HCT116 (cell line): ENCODE data around the gene FBXO34. TPM values are rescaled to one million over a fixed set of nuclear protein-coding genes. Genes with fewer than 3 reads are reported as not detected.
"Not testable (repeated sequence)": the region's sequence is repeated elsewhere in the genome, so short reads cannot be mapped to it uniquely, and the experiment has no call there.

Source experiments
- ATAC-seq: fragments of 200-7000 bp; cut with Tn5 transposase; 2 replicates; pipeline ENCODE4 v1.9.1; 2020; ENCODE audit warnings: mild to moderate bottlenecking, moderate library complexity
- BruUV-seq: library from RNA; stranded (reverse); fragments of 400-500 nt; replicated peaks from 2 replicates; lab custom pipeline; 2021; lab: Mats Ljungman, UMichigan
- CTCF ChIA-PET: fragments of 300-600 bp; sonication (Branson Sonifier 250); formaldehyde crosslinking; loops from one replicate; lab custom pipeline; 2021; ENCODE audit warnings: antibody characterized with exemption; lab: Charles Lee
- POLR2A ChIA-PET: fragments of 300-600, 350-600 bp; sonication (Branson Sonifier 250); formaldehyde crosslinking; loops from one replicate; lab custom pipeline; 2021; ENCODE audit warnings: antibody characterized with exemption; lab: Charles Lee
- RAD21 ChIA-PET, 2 experiments: fragments of 300-600 bp; sonication (Branson Sonifier 250); formaldehyde crosslinking; loops; one replicate each; lab custom pipeline; 2023; ENCODE audit warnings: low total read pairs in 2 of 2; ENCODE audit not compliant: uncharacterized antibody in 2 of 2, unreplicated experiment in 2 of 2, low non-redundant PET in 1 of 2; lab: Charles Lee
- DNase-seq: peaks from one replicate; pipeline ENCODE4 v3.0.0-alpha.2; 2010; ENCODE audit warnings: low read depth, low spot score
- H2AFZ ChIP-seq: fragments of 200-600 bp; shearing (Covaris generic), sonication (generic); 2 replicates; pipeline ENCODE4 v1.6.1; 2017; ENCODE audit warnings: low read depth, mixed run types, mixed read lengths, antibody characterized with exemption, low read length; ENCODE audit not compliant: poor library complexity, severe bottlenecking
- H3K27ac ChIP-seq: 2 replicates; pipeline ENCODE4 v1.5.1; 2012; ENCODE audit warnings: low read depth, low read length
- H3K27me3 ChIP-seq: fragments of 200-600 bp; sonication (generic); 2 replicates; pipeline ENCODE4 v1.6.1; 2016; ENCODE audit warnings: mixed run types, low read length, mixed read lengths; ENCODE audit not compliant: insufficient read depth
- H3K36me3 ChIP-seq, 2 experiments: fragments of 200-500 bp in 1 of 2; fragments of 200-600 bp in 1 of 2; sonication (Bioruptor generic) in 1 of 2; sonication (generic) in 1 of 2; 2 replicates each; pipeline versions ENCODE4 v1.5.1 to v1.6.1; 2014 to 2016; ENCODE audit warnings: low read length in 2 of 2, inconsistent platforms in 1 of 2, mixed read lengths in 1 of 2, mixed run types in 1 of 2; ENCODE audit not compliant: insufficient read depth in 2 of 2, control insufficient read depth in 1 of 2
- H3K4me1 ChIP-seq, 2 experiments: fragments of 200-600 bp in 1 of 2; sonication (generic) in 1 of 2; 2 replicates each; pipeline versions ENCODE4 v1.5.1 to v1.6.1; 2012 to 2017; ENCODE audit warnings: low read length in 2 of 2, inconsistent platforms in 1 of 2, mild to moderate bottlenecking in 1 of 2, mixed read lengths in 1 of 2, mixed run types in 1 of 2, moderate library complexity in 1 of 2; ENCODE audit not compliant: insufficient read depth in 2 of 2, control insufficient read depth in 1 of 2
- H3K4me2 ChIP-seq: fragments of 200-600 bp; sonication (generic); 2 replicates; pipeline ENCODE4 v1.6.1; 2017; ENCODE audit warnings: mixed run types, low read length, mixed read lengths
- H3K4me3 ChIP-seq, 2 experiments: fragments of 200-600 bp in 1 of 2; sonication (generic) in 1 of 2; replicated peaks in 1 of 2; 2 replicates each; pipeline ENCODE4 v1.5.1; 2011 to 2016; ENCODE audit warnings: low read length in 2 of 2, control low read depth in 1 of 2, low read depth in 1 of 2, mild to moderate bottlenecking in 1 of 2, mixed read lengths in 1 of 2, mixed run types in 1 of 2
- H3K79me2 ChIP-seq: fragments of 200-600 bp; sonication (generic); 2 replicates; pipeline ENCODE4 v1.6.1; 2017; ENCODE audit warnings: mild to moderate bottlenecking, mixed run types, low read length, moderate library complexity, mixed read lengths; ENCODE audit not compliant: insufficient read depth
- H3K9ac ChIP-seq: fragments of 200-600 bp; sonication (generic); 2 replicates; pipeline ENCODE4 v1.6.1; 2016; ENCODE audit warnings: low read length, mixed read lengths
- H3K9me2 ChIP-seq: fragments of 200-600 bp; sonication (generic), shearing (Covaris generic); 2 replicates; pipeline ENCODE4 v1.6.1; 2017; ENCODE audit warnings: mixed run types, mild to moderate bottlenecking, moderate library complexity; ENCODE audit not compliant: insufficient read depth
- H3K9me3 ChIP-seq, 2 experiments: fragments of 200-500 bp in 1 of 2; fragments of 200-600 bp in 1 of 2; sonication (Bioruptor generic) in 1 of 2; sonication (generic) in 1 of 2; 2 replicates each; pipeline ENCODE4 v1.6.1; 2014 to 2017; ENCODE audit warnings: low read length in 2 of 2, mixed read lengths in 2 of 2, inconsistent platforms in 1 of 2, low read depth in 1 of 2, mild to moderate bottlenecking in 1 of 2, mixed run types in 1 of 2, moderate library complexity in 1 of 2; ENCODE audit not compliant: control insufficient read depth in 1 of 2, insufficient read depth in 1 of 2
- H4K20me1 ChIP-seq: fragments of 200-600 bp; sonication (generic), shearing (Covaris generic); 2 replicates; pipeline ENCODE4 v1.6.1; 2017; ENCODE audit warnings: mixed run types, mild to moderate bottlenecking, moderate library complexity; ENCODE audit not compliant: insufficient read depth
- CBX3 ChIP-seq: IDR thresholded peaks from 2 replicates; pipeline ENCODE4 v1.6.1; 2012; ENCODE audit warnings: low read depth
- EGR1 ChIP-seq: IDR thresholded peaks from 2 replicates; pipeline ENCODE4 v1.6.1; 2012; ENCODE audit warnings: low read depth
- EZH2 ChIP-seq: fragments of 200-600 bp; sonication (generic); IDR thresholded peaks from 2 replicates; pipeline ENCODE4 v1.6.1; 2017; ENCODE audit warnings: antibody characterized with exemption, mixed run types
- POLR2A ChIP-seq: IDR thresholded peaks from 2 replicates; pipeline ENCODE4 v1.7.0; 2011; ENCODE audit warnings: borderline replicate concordance; ENCODE audit not compliant: insufficient read depth, insufficient read length; ENCODE audit errors: extremely low read depth
- POLR2AphosphoS5 ChIP-seq: IDR thresholded peaks from 2 replicates; pipeline ENCODE4 v1.6.1; 2011; ENCODE audit warnings: mild to moderate bottlenecking, low read depth, low read length, moderate library complexity
- SRF ChIP-seq: IDR thresholded peaks from 2 replicates; pipeline ENCODE4 v1.6.1; 2012; ENCODE audit warnings: low read depth
- TCF7L2 ChIP-seq: IDR thresholded peaks from 2 replicates; pipeline ENCODE4 v1.7.0; 2011; ENCODE audit warnings: borderline replicate concordance, inconsistent platforms; ENCODE audit not compliant: insufficient read depth, insufficient read length; ENCODE audit errors: extremely low read depth
- ZNF274 ChIP-seq: fragments of 200-500 bp; sonication (Bioruptor generic); IDR thresholded peaks from 2 replicates; pipeline ENCODE4 v1.6.1; 2014; ENCODE audit warnings: mild to moderate bottlenecking, low read depth, low read length, inconsistent platforms
- intact Hi-C: fragments of 100-400 bp; cut with micrococcal nuclease; formaldehyde crosslinking; loops from 2 replicates; pipeline ENCODE4 v1.10.0; 2022
- total RNA-seq: library from RNA; stranded (reverse); gene quantifications from one replicate; pipeline ENCODE4 v1.2.1, GENCODE V29; 2021; ENCODE audit not compliant: unreplicated experiment
- TF ChIP-seq, protein P1 (sequence below): IDR thresholded peaks from 2 replicates; pipeline ENCODE4 v1.6.1; 2012
- TF ChIP-seq, protein P2 (sequence below): IDR thresholded peaks from 2 replicates; pipeline ENCODE4 v1.6.1; 2011; ENCODE audit warnings: mild to moderate bottlenecking, low read length, moderate library complexity; ENCODE audit not compliant: insufficient replicate concordance; ENCODE audit errors: extremely low read depth

The FBXO34 gene
- total RNA-seq, 1 experiment from 2014 or later = 26.9 TPM

DNA sequence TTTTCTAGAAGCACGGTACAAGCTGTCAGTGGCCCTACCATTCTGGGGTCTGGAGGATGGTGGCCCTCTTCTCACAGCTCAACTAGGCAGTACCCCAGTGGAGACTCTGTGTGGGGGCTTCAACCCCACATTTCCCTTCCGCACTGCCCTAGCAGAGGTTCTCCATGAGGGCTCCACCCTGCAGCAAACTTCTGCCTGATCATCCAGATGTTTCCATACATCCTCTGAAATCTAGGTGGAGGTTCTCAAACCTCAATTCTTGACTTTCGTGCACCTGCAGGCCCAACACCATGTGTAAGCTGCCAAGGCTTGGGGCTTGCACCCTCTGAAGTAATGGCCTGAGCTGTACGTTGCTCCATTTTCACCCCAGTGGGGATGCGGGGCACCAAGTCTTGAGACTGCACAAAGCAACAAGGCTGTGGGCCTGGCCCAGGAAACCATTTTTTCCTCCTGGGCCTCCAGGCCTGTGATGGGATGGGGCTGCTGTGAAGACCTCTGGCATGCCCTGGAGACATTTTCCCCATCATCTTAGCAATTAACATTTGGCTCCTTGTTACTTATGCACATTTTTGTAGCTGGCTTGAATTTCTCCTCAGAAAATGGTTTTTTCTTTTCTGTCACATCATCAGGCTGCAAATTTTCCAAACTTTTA, 41.3 kb downstream of the FBXO34 start:
- H3K4me3 ChIP-seq, H3K27ac ChIP-seq, H3K27me3 ChIP-seq, CTCF ChIA-PET, H4K20me1 ChIP-seq, RAD21 ChIA-PET, ATAC-seq, H2AFZ ChIP-seq, POLR2A ChIA-PET, H3K4me2 ChIP-seq, DNase-seq, intact Hi-C loops, H3K4me1 ChIP-seq, H3K9ac ChIP-seq, BruUV-seq, H3K9me2 ChIP-seq: not testable (repeated sequence)
- H3K36me3 ChIP-seq = peaks cover 0 to 12% of the 10 kb centered on the region in 2 experiments; a peak in 2 of 4 replicates
- peaks cover 4 to 13% of the 10 kb centered on the region in 2 experiments; a peak in 2 of 4 replicates for H3K9me3 ChIP-seq
- peaks cover 37% of the 10 kb centered on the region for H3K79me2 ChIP-seq

DNA sequence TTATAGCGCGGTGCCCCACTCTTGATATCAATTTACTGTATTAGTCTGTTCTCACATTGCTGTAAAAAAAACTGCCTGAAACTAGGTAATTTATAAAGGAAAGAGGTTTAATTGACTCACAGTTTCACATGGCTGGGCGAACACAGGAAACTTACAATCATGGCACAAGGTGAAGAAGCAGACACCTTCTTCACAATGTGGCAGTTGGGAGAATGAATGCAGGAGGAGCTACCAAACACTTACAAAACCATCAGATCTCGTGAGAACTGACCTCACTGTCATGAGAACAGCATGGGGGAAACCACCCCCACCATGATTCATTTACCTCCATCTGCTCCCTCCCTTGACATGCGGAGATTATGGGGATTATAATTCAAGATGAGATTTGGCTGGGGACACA, 42.3 kb downstream of the FBXO34 start:
- H3K4me3 ChIP-seq = no peak overlapping the region
- no peaks in the 10 kb centered on the region for H4K20me1 ChIP-seq
- H3K36me3 ChIP-seq = peaks cover 0 to 12% of the 10 kb centered on the region in 2 experiments; a peak in 2 of 4 replicates
- ATAC-seq = no peak
- no peak overlapping the region for H3K9ac ChIP-seq
- H2AFZ ChIP-seq = no peak overlapping the region
- ChIA-PET POLR2A (no interaction called here), RAD21 (no interaction called here), CTCF (no interaction called here)
- no peaks in the 10 kb centered on the region for H3K27me3 ChIP-seq
- BruUV-seq = no TSS peak
- H3K4me2 ChIP-seq = no peak overlapping the region
- no peak for DNase-seq
- no peaks in the 10 kb centered on the region for H3K9me2 ChIP-seq
- H3K79me2 ChIP-seq = peaks cover 28% of the 10 kb centered on the region
- peaks cover 4 to 13% of the 10 kb centered on the region in 2 experiments; a peak in 2 of 4 replicates for H3K9me3 ChIP-seq
- no peak overlapping the region for H3K27ac ChIP-seq
- TF ChIP-seq, protein P1, sequence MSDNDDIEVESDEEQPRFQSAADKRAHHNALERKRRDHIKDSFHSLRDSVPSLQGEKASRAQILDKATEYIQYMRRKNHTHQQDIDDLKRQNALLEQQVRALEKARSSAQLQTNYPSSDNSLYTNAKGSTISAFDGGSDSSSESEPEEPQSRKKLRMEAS = no peak
- no peak for TF ChIP-seq SRF
- TF ChIP-seq POLR2A = no peak
- TF ChIP-seq EGR1 = no peak
- TF ChIP-seq, protein P2, sequence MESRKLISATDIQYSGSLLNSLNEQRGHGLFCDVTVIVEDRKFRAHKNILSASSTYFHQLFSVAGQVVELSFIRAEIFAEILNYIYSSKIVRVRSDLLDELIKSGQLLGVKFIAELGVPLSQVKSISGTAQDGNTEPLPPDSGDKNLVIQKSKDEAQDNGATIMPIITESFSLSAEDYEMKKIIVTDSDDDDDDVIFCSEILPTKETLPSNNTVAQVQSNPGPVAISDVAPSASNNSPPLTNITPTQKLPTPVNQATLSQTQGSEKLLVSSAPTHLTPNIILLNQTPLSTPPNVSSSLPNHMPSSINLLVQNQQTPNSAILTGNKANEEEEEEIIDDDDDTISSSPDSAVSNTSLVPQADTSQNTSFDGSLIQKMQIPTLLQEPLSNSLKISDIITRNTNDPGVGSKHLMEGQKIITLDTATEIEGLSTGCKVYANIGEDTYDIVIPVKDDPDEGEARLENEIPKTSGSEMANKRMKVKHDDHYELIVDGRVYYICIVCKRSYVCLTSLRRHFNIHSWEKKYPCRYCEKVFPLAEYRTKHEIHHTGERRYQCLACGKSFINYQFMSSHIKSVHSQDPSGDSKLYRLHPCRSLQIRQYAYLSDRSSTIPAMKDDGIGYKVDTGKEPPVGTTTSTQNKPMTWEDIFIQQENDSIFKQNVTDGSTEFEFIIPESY = no peak
- TF ChIP-seq CBX3 = no peak
- TF ChIP-seq TCF7L2 = no peak
- no peak for TF ChIP-seq POLR2AphosphoS5
- no peak for TF ChIP-seq EZH2
- TF ChIP-seq ZNF274 = no peak
- intact Hi-C loops = no loop called here
- no peaks in the 10 kb centered on the region for H3K4me1 ChIP-seq
